ENCODE measurements around the gene LCN15. TPM values are rescaled to one million over a fixed set of nuclear protein-coding genes. Genes with fewer than 3 reads are reported as not detected.
A peak's percentile ranks its signal among the peaks of the same experiment; 100 is the strongest.
"Not testable (repeated sequence)": the region's sequence is repeated elsewhere in the genome, so short reads cannot be mapped to it uniquely, and the experiment has no call there.

Gene LCN15
- polyA plus RNA-seq, 3 donors: 0.06 to 0.21 (median 0.15) TPM

DNA sequence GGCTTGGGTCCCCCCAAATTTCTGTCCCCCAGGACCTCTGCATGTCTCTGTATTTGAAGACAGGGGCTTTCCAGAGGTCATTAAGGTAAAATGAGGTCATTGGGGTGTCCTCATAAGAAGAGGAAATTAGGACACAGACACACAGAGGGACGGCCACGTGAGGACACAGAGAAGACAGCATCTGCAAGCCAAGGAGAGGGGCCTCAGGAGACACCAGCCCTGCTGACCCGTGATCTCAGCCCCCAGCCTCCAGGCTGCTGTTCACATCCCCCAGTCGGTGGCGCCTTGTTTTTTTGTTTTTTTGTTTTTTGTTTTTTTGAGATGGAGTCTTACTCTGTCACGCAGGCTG lies 30.7 kb upstream of the LCN15 start:
- DNase-seq: no peak

DNA sequence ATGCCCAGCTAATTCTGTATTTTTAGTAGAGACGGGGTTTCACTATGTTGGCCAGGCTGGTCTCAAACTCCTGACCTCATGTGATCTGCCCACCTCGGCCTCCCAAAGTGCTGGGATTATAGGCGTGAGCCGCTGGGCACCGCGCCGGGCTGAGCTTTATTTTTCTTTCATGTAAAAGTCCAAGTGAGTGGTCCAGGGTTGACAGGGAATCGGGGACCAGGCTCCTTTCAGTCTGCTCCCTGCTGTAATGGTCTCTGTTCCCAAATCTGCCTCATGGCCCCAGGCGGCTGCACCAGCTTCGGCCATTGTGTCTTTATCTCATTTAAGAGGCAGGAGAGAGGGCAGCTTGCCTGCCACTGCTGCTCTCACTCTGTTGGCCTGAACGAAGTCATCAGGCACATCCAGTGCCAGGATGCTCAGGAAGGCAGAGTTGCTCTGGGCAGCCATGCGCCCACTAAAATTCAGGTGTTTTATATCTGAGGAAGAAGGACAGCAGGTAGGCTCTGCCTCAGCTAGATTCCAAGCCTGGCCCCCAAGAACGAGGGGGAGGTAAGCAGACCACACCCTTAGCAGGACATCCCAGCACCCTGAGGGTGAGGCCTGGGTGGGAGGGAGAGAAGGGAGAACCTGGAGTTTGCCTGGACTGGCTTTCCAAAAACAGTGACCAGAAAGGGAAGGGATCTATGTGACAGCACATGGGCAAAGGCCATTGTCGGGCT lies 30.1 kb upstream of the LCN15 start:
- DNase-seq: no peak

GRCh38 chr9:136793086-136793946 lies 29.0 kb upstream of the LCN15 start:
- no peak for DNase-seq

GRCh38 chr9:136792321-136793085 lies 28.2 kb upstream of the LCN15 start:
- no peak for DNase-seq

DNA sequence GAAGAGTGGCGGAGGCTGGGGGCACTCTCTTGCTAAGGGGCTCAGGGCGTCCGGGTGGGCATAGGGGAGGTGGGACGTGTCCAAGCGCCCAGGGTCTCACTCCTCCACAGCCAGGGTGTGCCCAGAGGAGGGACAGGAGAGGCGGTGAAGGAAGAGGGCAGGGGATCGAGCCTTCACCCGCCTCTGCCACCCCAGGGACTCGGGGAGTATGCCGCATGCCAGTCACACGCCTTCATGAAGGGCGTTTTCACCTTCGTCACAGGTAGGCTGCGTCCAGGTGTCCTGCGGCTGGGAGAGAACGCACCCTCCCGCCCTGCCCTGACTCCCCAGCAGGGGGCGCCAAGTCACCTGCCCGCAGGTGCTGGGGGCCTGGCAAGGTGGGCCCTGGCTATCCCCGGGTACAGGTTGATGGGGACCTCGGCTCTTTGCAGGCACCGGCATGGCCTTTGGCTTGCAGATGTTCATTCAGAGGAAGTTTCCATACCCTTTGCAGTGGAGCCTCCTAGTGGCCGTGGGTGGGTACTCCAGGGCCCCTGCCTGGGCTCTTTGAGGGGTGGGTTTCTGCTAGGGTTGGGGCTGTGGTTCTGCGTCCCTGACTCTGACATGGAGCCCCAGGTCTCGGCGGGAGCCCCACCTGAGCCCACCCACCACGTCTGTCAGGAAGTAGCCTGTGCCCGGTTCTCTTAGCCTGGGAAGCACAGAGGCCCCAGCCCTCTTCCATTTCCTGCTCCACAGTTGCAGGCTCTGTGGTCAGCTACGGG lies 27.4 kb upstream of the LCN15 start:
- DNase-seq: no peak

- DNase-seq: peak; percentile 99
Observed at GRCh38 chr9:136790640-136791515, 26.6 kb upstream of the LCN15 start, which contains the start of gene TMEM141. Gene TMEM141 (plus strand): TSS chr9:136791344. CDS start chr9:136791371, 27 bp downstream.

- no peak for DNase-seq
Observed at GRCh38 chr9:136789523-136789937, 25.2 kb upstream of the LCN15 start.

GRCh38 chr9:136788644-136789522 lies 24.6 kb upstream of the LCN15 start:
- not testable (repeated sequence) for DNase-seq

GRCh38 chr9:136787690-136788400 lies 23.5 kb upstream of the LCN15 start:
- DNase-seq: no peak

DNA sequence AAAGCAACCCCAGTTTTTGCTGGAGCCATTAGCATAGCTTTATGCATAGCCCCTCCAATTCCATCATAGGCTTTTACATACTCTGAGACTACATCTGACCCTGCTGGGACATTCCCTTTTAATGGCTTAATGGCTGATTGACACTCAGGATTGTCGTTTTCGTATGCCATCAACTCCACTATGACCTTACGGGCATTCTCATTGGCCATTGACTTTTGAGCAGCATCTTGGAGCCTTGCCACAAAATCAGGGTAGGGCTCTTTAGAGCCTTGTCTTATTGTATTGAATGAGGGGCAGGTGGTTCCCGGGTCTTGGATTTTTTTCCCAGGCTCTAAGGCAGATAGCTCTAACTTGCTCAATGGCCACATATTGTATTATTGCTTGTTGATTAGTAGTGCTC lies 22.7 kb upstream of the LCN15 start:
- DNase-seq: not testable (repeated sequence)

DNA sequence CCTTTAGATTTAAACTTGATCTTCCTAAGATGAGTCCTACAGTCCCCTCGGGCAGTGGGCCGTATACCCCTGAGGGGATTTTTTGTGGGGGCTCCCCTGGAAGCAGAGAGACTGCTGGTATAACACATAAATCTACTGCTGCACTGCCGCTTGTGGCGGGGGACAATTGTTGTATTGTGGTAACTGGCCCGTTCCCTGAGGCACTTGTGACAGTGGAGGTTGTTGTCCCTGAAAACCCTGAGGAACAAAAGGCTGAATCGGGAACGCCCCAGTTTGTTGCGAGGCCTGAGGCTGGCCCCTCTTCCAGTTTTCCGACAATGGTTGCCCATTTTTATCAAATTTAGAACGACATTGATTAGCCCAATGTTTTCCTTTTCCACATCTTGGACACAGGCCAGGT lies 22.1 kb upstream of the LCN15 start:
- no peak for DNase-seq

DNA sequence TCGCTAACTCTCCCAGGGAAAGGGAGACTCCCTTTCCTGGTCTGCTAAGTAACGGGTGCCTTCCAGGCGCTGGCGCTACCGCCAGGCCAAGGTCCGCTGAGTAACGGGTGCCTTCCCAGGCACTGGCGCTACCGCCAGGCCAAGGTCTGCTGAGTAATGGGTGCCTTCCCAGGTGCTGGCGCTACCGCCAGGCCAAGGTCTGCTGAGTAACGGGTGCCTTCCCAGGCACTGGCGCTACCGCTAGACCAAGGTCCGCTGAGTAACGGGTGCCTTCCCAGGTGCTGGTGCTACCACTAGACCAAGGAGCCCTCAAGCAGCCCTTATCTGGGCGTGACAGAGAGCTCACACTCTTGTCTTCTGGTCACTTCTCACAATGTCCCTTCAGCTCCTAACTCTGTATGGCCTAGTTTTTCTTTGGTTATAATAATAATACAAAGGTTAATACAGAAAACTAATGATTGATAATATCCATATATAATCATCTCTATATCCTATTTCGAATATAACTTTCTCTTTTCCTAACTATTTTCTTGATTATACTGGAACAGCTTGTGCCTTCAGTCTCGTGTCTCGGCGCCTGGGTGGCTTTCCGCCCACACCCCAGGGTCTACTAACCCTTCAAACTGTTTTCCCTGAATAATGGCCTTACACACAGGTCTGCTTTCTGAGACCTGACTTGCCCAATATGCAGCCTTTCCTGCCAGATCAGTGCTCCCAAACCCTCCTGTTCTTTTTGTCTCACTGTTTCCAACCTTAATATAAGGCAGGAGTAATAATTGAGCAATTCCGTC lies 21.4 kb upstream of the LCN15 start:
- DNase-seq: not testable (repeated sequence)

DNA sequence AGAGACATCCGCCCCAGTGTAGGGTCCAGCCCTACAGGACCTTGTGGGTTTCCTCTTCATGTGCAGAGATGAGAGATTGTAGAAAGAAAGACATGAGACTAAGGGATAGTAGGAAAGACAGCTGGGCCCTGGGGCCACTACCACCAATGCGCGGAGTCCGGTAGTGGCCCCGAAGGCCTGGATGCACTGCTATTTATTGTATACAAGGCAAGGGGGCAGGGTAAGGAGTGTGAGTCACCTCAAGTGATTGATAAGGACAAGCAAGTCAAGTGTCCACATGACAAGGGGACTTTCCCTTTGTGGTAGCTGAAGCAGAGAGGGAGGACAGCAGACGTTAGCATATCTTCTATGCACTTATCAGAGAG lies 20.7 kb upstream of the LCN15 start:
- no peak for DNase-seq

- DNase-seq: no peak
Observed at GRCh38 chr9:136784249-136784996, 20.1 kb upstream of the LCN15 start.

- DNase-seq: no peak
Observed at GRCh38 chr9:136782452-136782851, 18.1 kb upstream of the LCN15 start.

- no peak for DNase-seq
Observed at GRCh38 chr9:136779808-136780207, 15.5 kb upstream of the LCN15 start.

GRCh38 chr9:136777359-136777758 lies 13.0 kb upstream of the LCN15 start:
- DNase-seq: no peak

All from renal pelvis (tissue), 4 donors.